ENCODE data around the gene CD81.

GRCh38 chr11:2348986-2349385, 28.1 kb upstream of the CD81 start:
- TF ChIP-seq CTCF (IDR thresholded peaks at IDR 0.05 in 2 of 3, conservative IDR thresholded peaks at IDR 0.05 in 1 of 3; ENCODE audit: borderline replicate concordance in 1 of 3, insufficient read depth in 1 of 3, low read depth in 2 of 3, low read length in 2 of 3) (no peak), SP1 (IDR thresholded peaks at IDR 0.05; ENCODE audit: low read depth) (no peak), JUND (IDR thresholded peaks at IDR 0.05) (no peak)

Data from HCT116 (cell line).